Neuronal stem cell (in vitro differentiated cells): ENCODE data around the gene ITGAL.

ENCODE experiments used
- DNase-seq: peaks from one replicate; pipeline ENCODE4 v3.0.0-alpha.2; 2013; ENCODE audit warnings: low spot score
- H2AFZ ChIP-seq: one replicate; pipeline ENCODE4 v1.6.1; 2013; ENCODE audit warnings: mild to moderate bottlenecking, low read length, inconsistent platforms
- H2AK5ac ChIP-seq: 2 replicates; pipeline ENCODE4 v1.6.1; 2013; ENCODE audit warnings: low read depth, mild to moderate bottlenecking, inconsistent platforms, low read length, moderate library complexity, mixed read lengths
- H2BK120ac ChIP-seq: 2 replicates; pipeline ENCODE4 v1.6.1; 2013; ENCODE audit warnings: low read depth, mild to moderate bottlenecking, inconsistent platforms, low read length, moderate library complexity, mixed read lengths
- H2BK12ac ChIP-seq: one replicate; pipeline ENCODE4 v1.6.1; 2013; ENCODE audit warnings: low read length, inconsistent platforms
- H2BK15ac ChIP-seq: 2 replicates; pipeline ENCODE4 v1.6.1; 2013; ENCODE audit warnings: mild to moderate bottlenecking, low read length, inconsistent platforms, mixed read lengths
- H2BK5ac ChIP-seq: one replicate; pipeline ENCODE4 v1.6.1; 2013; ENCODE audit warnings: inconsistent platforms, mild to moderate bottlenecking, low read length, moderate library complexity
- H3K14ac ChIP-seq: one replicate; pipeline ENCODE4 v1.6.1; 2013; ENCODE audit warnings: low read length, inconsistent platforms
- H3K18ac ChIP-seq: 2 replicates; pipeline ENCODE4 v1.6.1; 2013; ENCODE audit warnings: low read length, inconsistent platforms
- H3K23ac ChIP-seq: 2 replicates; pipeline ENCODE4 v1.6.1; 2013; ENCODE audit warnings: low read depth, mild to moderate bottlenecking, mixed read lengths, low read length, inconsistent platforms; ENCODE audit not compliant: poor library complexity
- H3K27ac ChIP-seq: replicated peaks from 3 replicates; pipeline ENCODE4 v1.5.1; 2013; ENCODE audit warnings: low read length, inconsistent platforms
- H3K27me3 ChIP-seq, 3 experiments: 2 replicates each; pipeline ENCODE4 v1.6.1; 2013; ENCODE audit warnings: low read length in 3 of 3, mild to moderate bottlenecking in 2 of 3, inconsistent platforms in 1 of 3, low read depth in 1 of 3, mixed read lengths in 1 of 3, moderate library complexity in 1 of 3; ENCODE audit not compliant: control insufficient read depth in 3 of 3, insufficient read depth in 3 of 3
- H3K36me3 ChIP-seq, 2 donors: replicated peaks in 1 of 2; 2 replicates each; pipeline ENCODE4 v1.6.1; 2013; ENCODE audit warnings: low read length in 2 of 2; ENCODE audit not compliant: control insufficient read depth in 2 of 2, insufficient read depth in 2 of 2
- H3K4ac ChIP-seq: 2 replicates; pipeline ENCODE4 v1.6.1; 2013; ENCODE audit warnings: inconsistent platforms, mild to moderate bottlenecking, low read length, moderate library complexity
- H3K4me1 ChIP-seq, 2 donors: 1 replicate in 1 of 2; 2 replicates in 1 of 2; pipeline ENCODE4 v1.6.1; 2013; ENCODE audit warnings: low read length in 2 of 2, low read depth in 1 of 2; ENCODE audit not compliant: control insufficient read depth in 2 of 2, insufficient read depth in 1 of 2
- H3K4me2 ChIP-seq: one replicate; pipeline ENCODE4 v1.6.1; 2013; ENCODE audit warnings: mild to moderate bottlenecking, low read length, inconsistent platforms; ENCODE audit not compliant: insufficient read depth, poor library complexity, severe bottlenecking
- H3K4me3 ChIP-seq, 2 donors: 2 replicates each; pipeline ENCODE4 v1.5.1; 2013; ENCODE audit warnings: low read length in 2 of 2, mild to moderate bottlenecking in 2 of 2, inconsistent platforms in 1 of 2, moderate library complexity in 1 of 2
- H3K79me1 ChIP-seq: one replicate; pipeline ENCODE4 v1.6.1; 2013; ENCODE audit warnings: low read depth, mild to moderate bottlenecking, inconsistent platforms, low read length, moderate library complexity
- H3K9ac ChIP-seq: one replicate; pipeline ENCODE4 v1.6.1; 2013; ENCODE audit warnings: mild to moderate bottlenecking, low read depth, low read length, inconsistent platforms; ENCODE audit not compliant: poor library complexity
- H3K9me3 ChIP-seq, 2 donors: replicated peaks in 1 of 2; 2 replicates each; pipeline versions ENCODE3 to v1.6.1; 2013; ENCODE audit warnings: low read length in 2 of 2, mild to moderate bottlenecking in 2 of 2, inconsistent platforms in 1 of 2, low read depth in 1 of 2, mixed read lengths in 1 of 2, moderate library complexity in 1 of 2; ENCODE audit not compliant: control insufficient read depth in 2 of 2, insufficient read depth in 1 of 2
- H4K8ac ChIP-seq: one replicate; pipeline ENCODE4 v1.6.1; 2013; ENCODE audit warnings: low read depth, mild to moderate bottlenecking, inconsistent platforms, low read length, moderate library complexity
- H4K91ac ChIP-seq: one replicate; pipeline ENCODE4 v1.6.1; 2013; ENCODE audit warnings: low read length, low read depth, mild to moderate bottlenecking, inconsistent platforms; ENCODE audit not compliant: poor library complexity
- WGBS, 2 donors: extraction: QIAGEN DNeasy Blood & Tissue Kit; methylation state at CpG; one replicate each; pipeline ENCODE4 v1.1.7; 2013; ENCODE audit warnings: missing lambda C conversion rate in 2 of 2, mixed read lengths in 1 of 2; ENCODE audit not compliant: insufficient read length in 2 of 2, insufficient replicate concordance in 1 of 2; ENCODE audit errors: extremely low coverage in 2 of 2; 5-methylcytosine and 5-hydroxymethylcytosine counted together

Gene ITGAL

DNA sequence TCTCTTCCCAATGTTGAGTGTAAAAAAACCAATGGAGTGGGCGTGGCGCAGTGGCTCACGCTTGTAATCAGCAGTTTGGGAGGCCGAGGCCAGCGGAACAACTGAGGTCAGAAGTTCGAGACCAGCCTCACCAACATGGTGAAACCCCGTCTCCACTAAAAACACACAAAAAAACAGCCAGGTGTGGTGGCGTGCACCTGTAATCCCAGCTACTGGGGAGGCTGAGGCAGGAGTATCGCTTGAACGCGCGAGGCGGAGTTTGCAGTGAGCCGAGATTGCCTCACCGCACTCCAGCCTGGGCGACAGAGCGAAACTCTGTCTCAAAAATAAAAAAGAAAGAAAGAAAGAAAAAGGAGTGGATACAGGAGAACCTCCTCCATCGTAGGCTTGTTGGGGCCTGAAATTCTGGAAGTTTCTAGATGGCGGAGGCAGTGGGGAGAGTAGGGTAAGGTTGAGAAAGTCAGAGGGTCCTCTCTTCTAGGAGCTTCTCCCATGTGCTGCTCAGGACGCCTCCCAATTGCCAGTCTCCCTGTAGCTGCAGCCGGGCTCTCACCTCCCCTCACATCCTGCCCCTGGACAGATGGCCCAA, 86.3 kb downstream of the ITGAL start:
- Histone ChIP-seq H3K79me1 (peaks cover 9% of the 10 kb centered on the region), H3K23ac (no peak overlapping the region), H2AFZ (peak overlapping the region; percentile 95), H2BK15ac (peak overlapping the region; percentile 82), H3K4ac (peak overlapping the region; percentile 23), H3K36me3 (peaks cover 11 to 27% of the 10 kb centered on the region in 2 donors), H3K4me3 (peak overlapping the region; percentile 31 to 44), H3K4me1 (peaks cover 6 to 7% of the 10 kb centered on the region in 2 donors), H3K14ac (no peak overlapping the region), H3K18ac (peak overlapping the region; percentile 74), H3K9me3 (no peaks in the 10 kb centered on the region), H4K91ac (peak overlapping the region; percentile 92), H3K27me3 (peaks cover 0 to 7% (median 0%) of the 10 kb centered on the region in 3 experiments), H3K27ac (peak overlapping the region; percentile 93), H2BK5ac (peak overlapping the region; percentile 99), H2AK5ac (peak overlapping the region; percentile 98), H3K9ac (no peak overlapping the region), H2BK12ac (peak overlapping the region; percentile 16), H3K4me2 (peak overlapping the region; percentile 26), H2BK120ac (no peak overlapping the region), H4K8ac (no peak overlapping the region)
- no CpG with 5 or more reads among the region's 21 CpGs for WGBS, 2 donors
- no peak for DNase-seq

DNA sequence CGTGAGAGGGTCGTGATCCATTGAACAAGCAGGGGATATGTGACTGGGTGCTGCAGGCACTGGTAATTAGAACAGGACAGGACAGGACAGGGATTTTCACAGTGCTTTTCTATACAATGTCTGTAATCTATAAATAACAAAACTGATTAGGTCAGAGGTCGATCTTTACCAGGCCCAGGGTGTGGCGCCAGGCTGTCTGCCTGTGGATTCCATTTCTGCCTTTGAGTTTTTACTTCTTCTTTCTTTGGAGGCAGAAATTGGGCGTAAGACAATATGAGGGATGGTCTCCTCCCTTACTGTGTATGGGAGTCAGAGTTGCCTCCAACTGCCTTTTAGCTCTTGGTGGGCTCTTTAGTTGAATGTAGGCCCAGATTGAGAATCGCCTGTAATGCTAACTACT, 87.1 kb downstream of the ITGAL start:
- no peak overlapping the region for H2AFZ ChIP-seq
- no peak overlapping the region for H2BK120ac ChIP-seq
- H4K91ac ChIP-seq = no peak overlapping the region
- peaks cover 6 to 7% of the 10 kb centered on the region in 2 donors for H3K4me1 ChIP-seq
- H3K23ac ChIP-seq = no peak overlapping the region
- DNase-seq = no peak
- no peak overlapping the region for H3K4me3 ChIP-seq
- H3K18ac ChIP-seq = no peak overlapping the region
- H3K4me2 ChIP-seq = no peak overlapping the region
- H3K27ac ChIP-seq = no peak overlapping the region
- peaks cover 9% of the 10 kb centered on the region for H3K79me1 ChIP-seq
- H3K14ac ChIP-seq = no peak overlapping the region
- no peaks in the 10 kb centered on the region for H3K9me3 ChIP-seq
- no peak overlapping the region for H3K9ac ChIP-seq
- H2AK5ac ChIP-seq = no peak overlapping the region
- no CpG with 5 or more reads among the region's 6 CpGs for WGBS, 2 donors
- peaks cover 0 to 7% (median 0%) of the 10 kb centered on the region in 3 experiments for H3K27me3 ChIP-seq
- H2BK12ac ChIP-seq = no peak overlapping the region
- peaks cover 7 to 19% of the 10 kb centered on the region in 2 donors for H3K36me3 ChIP-seq
- H2BK15ac ChIP-seq = no peak overlapping the region
- H2BK5ac ChIP-seq = no peak overlapping the region
- H3K4ac ChIP-seq = no peak overlapping the region
- no peak overlapping the region for H4K8ac ChIP-seq

DNA sequence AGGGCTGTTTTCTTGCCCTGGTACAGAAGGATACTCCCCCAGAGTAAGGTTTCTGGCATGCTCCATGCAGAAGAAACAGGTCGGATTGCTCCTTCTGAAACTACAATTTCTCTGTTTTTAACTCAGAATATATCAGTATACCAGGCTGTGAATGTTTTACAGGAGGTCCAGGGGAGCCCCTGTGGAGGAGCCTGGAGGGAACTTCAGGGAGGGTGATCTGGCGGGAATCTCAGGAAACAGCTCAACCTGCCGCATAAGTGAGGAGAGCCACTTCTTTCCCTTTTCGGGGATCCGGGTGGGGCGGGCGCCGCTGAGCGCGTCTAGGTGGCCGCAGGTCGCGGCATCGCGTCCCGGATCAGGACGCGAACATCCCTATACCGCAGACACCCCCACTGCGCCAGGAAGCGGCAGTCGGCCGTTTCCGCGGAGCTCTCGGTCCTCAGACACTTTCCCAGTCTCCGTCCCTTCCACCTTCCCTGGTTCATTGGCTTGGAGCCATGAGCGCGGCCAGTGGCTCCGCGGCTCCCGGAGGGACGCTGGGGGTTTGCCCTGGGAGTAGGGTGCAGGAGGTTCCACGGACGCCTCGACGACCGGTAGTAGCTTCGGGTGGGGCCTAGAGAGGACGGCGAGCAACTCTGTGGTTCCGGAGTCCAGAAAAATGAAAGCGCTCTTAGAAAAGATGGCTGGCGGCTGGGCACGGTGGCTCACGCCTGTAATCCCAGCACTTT, 88.7 kb downstream of the ITGAL start:
- no peak for DNase-seq
- Histone ChIP-seq H3K9ac (no peak overlapping the region), H3K27me3 (peaks cover 0 to 7% (median 0%) of the 10 kb centered on the region in 3 experiments), H3K4me2 (peak overlapping the region; percentile 23), H3K4me1 (peaks cover 6 to 7% of the 10 kb centered on the region in 2 donors), H2AFZ (peak overlapping the region; percentile 56), H2BK120ac (no peak overlapping the region), H4K91ac (no peak overlapping the region), H3K9me3 (peaks cover 0 to 3% of the 10 kb centered on the region in 2 donors), H3K23ac (no peak overlapping the region), H3K4me3 (peak overlapping the region in 1 of 2 donors; percentile 30), H2BK15ac (no peak overlapping the region), H3K14ac (no peak overlapping the region), H4K8ac (no peak overlapping the region), H3K27ac (no peak overlapping the region), H3K4ac (no peak overlapping the region), H2AK5ac (peak overlapping the region; percentile 61), H3K36me3 (peaks cover 2 to 3% of the 10 kb centered on the region in 2 donors), H2BK12ac (no peak overlapping the region), H3K18ac (peak overlapping the region; percentile 20), H3K79me1 (peaks cover 3% of the 10 kb centered on the region), H2BK5ac (peak overlapping the region; percentile 1)
- WGBS, 2 donors = no CpG with 5 or more reads among the region's 46 CpGs

- H3K27me3 ChIP-seq = peaks cover 0 to 7% (median 0%) of the 10 kb centered on the region in 3 experiments
- no peak overlapping the region for H3K4me2 ChIP-seq
- no peak overlapping the region for H2BK12ac ChIP-seq
- no peak overlapping the region for H3K23ac ChIP-seq
- H3K79me1 ChIP-seq = peaks cover 6% of the 10 kb centered on the region
- H3K9me3 ChIP-seq = peaks cover 0 to 4% of the 10 kb centered on the region in 2 donors
- H3K18ac ChIP-seq = no peak overlapping the region
- peak overlapping the region in 1 of 2 donors; percentile 44 for H3K4me3 ChIP-seq
- DNase-seq = no peak
- no peak overlapping the region for H3K4ac ChIP-seq
- H3K14ac ChIP-seq = peak overlapping the region; percentile 56
- H2BK120ac ChIP-seq = no peak overlapping the region
- H2AFZ ChIP-seq = no peak overlapping the region
- H3K4me1 ChIP-seq = peaks cover 5 to 7% of the 10 kb centered on the region in 2 donors
- H4K8ac ChIP-seq = no peak overlapping the region
- WGBS, 2 donors = no CpG with 5 or more reads among the region's 14 CpGs
- no peak overlapping the region for H2BK15ac ChIP-seq
- peak overlapping the region; percentile 79 for H2AK5ac ChIP-seq
- H4K91ac ChIP-seq = no peak overlapping the region
- H3K9ac ChIP-seq = no peak overlapping the region
- H3K27ac ChIP-seq = no peak overlapping the region
- H3K36me3 ChIP-seq = no peaks in the 10 kb centered on the region
- no peak overlapping the region for H2BK5ac ChIP-seq
Measured at GRCh38 chr16:30562021-30562420, 89.5 kb downstream of the ITGAL start.
